Measurements from ENCODE around the gene JOSD1. TPM values are rescaled to one million over a fixed set of nuclear protein-coding genes. Genes with fewer than 3 reads are reported as not detected.
A peak's percentile ranks its signal among the peaks of the same experiment; 100 is the strongest.

Gene JOSD1
- total RNA-seq, 3 donors from 2014 or later, result 82.5 to 98.3 (median 87.9) TPM

DNA sequence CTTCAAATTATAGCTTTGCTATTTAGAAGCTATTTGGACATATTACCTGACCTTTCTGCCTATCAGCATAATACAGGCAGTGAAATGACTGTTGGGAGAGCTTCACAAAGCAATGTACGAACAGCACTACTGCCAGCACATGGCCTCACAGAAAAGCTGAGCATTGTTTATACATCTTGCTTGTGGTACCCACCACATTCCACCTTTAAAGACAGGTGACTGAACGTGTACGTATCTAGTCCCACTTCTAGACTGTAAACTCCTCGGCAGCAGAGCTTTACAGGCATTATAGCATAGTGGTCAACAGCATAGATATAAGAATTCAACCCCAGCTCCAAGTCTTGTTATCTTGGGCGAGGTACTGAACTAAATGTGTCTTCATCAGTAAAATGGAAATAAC is 1.6 kb downstream of the JOSD1 start:
- ATAC-seq, result no peak
- Histone ChIP-seq H3K36me3 (ENCODE audit: low read depth) (no peaks in the 10 kb centered on the region), H3K4me1 (ENCODE audit: low read depth) (peaks cover 45% of the 10 kb centered on the region), H3K9me3 (no peaks in the 10 kb centered on the region), H3K4me3 (no peak overlapping the region)
- TF ChIP-seq, protein P1, sequence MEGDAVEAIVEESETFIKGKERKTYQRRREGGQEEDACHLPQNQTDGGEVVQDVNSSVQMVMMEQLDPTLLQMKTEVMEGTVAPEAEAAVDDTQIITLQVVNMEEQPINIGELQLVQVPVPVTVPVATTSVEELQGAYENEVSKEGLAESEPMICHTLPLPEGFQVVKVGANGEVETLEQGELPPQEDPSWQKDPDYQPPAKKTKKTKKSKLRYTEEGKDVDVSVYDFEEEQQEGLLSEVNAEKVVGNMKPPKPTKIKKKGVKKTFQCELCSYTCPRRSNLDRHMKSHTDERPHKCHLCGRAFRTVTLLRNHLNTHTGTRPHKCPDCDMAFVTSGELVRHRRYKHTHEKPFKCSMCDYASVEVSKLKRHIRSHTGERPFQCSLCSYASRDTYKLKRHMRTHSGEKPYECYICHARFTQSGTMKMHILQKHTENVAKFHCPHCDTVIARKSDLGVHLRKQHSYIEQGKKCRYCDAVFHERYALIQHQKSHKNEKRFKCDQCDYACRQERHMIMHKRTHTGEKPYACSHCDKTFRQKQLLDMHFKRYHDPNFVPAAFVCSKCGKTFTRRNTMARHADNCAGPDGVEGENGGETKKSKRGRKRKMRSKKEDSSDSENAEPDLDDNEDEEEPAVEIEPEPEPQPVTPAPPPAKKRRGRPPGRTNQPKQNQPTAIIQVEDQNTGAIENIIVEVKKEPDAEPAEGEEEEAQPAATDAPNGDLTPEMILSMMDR (IDR thresholded peaks at IDR 0.05), result no peak
- no peak for DNase-seq
- intact Hi-C loops (cut with DNase I, micrococcal nuclease), result no loop called here

DNA sequence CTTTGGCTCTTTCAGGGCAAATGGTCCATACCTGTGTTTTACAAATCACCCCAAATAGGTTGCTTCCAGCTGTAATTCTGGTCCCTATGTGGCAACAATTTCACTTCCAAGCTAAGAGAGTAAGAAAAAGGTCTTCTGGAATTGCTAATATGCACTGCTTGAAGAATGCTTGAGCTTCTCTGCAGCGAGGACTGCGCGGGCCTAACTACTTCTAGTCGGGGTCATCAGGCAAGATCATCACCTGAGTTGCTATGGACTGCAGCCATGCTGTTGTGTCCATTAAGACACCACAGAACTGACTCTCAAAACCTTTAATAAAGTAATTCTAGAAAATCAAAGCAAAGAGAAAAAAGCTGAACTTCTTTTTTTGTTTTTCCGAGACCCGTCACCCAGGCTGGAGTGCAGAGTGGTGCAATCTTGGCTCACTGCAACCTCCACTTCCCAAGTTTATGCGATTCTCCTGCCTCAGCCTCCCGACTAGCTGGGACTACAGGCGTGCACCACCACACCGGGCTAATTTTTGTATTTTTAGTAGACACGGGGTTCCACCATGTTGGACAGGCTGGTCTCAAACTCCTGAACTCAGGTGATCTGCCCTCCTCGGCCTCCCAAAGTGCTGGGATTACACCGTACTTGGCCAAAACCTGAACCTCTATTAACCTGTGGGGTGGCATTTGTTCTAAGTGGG is 2.2 kb downstream of the JOSD1 start:
- H3K9me3 ChIP-seq, result no peaks in the 10 kb centered on the region
- H3K4me1 ChIP-seq (ENCODE audit: low read depth), result peaks cover 46% of the 10 kb centered on the region
- TF ChIP-seq, protein P1 (IDR thresholded peaks at IDR 0.05), result no peak
- no peak overlapping the region for H3K4me3 ChIP-seq
- H3K36me3 ChIP-seq (ENCODE audit: low read depth), result no peaks in the 10 kb centered on the region
- DNase-seq, result no peak
- intact Hi-C loops (cut with DNase I, micrococcal nuclease), result no loop called here
- no peak for ATAC-seq

DNA sequence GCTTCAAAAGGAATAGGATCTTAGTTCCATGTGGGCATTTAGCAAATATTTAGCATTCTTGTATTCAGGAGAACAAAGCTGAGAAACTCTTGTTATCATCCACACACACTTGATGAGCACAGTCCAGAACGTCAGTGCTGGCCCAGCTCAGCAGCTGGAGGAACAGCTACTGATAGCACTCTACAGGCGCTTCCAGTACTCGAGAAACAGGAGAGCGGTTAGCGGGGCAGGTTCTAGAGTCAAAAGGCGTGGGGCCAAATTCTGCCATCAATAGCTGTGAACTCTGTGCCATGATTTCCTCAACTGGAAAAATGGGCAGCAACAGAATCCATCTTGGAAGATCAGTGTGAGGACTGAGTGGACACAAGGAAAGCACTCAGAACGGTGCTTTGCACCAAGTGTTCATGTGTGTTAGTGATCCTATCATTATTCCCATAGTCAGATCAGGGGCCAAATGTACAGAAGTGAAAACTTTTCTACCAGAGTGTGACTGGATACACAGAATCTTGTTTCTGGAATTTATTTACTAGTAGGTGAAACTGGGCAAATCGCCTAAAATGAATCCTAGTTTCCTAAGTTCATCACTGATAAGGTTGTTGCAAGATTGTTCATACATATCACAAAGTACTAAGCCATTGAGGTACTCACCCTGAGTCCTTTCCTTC is 3.2 kb downstream of the JOSD1 start:
- H3K4me3 ChIP-seq, result no peak overlapping the region
- TF ChIP-seq, protein P1 (IDR thresholded peaks at IDR 0.05), result no peak
- DNase-seq (no peak), ATAC-seq (no peak)
- peaks cover 49% of the 10 kb centered on the region for H3K4me1 ChIP-seq (ENCODE audit: low read depth)
- no peaks in the 10 kb centered on the region for H3K36me3 ChIP-seq (ENCODE audit: low read depth)
- intact Hi-C loops (cut with DNase I, micrococcal nuclease), result no loop called here
- H3K9me3 ChIP-seq, result no peaks in the 10 kb centered on the region

DNA sequence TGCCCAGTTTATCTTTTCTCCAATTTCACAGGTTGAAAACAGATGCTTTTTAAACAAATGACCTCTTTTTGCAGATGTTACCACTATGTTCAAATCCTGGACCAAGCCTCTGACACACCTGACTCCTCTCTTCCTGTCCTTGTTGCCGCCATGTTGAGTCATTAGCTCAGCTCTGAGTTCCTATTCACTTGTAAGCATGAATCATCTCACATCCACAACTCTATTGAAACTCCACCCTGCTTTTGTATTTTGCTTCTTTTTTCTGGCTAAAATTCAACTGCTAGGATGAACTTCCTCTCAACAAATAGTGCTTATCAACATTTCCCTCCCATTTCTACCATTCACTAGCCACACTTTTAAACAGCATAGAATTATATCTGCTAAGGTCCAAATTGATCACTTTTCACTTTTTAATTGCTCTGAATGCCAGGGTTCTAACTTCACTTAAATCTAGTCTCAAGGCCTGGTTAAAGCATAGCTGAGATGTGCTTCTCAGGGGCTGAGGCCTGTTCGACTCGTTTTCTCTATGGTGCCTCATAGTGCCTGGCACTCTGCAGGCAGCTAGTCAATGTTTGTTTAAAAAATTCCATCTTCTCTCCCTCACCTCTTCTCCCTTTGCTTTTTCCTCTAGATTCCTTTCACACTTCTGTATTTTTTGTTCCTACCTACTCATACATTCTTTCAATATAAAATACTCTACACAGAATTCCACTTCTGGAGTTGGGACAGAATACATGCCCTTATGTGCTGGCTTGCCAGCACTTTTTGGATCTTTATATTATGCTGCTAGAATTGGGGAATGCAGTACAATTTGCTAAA is 3.9 kb downstream of the JOSD1 start:
- intact Hi-C loops (cut with DNase I, micrococcal nuclease), result no loop called here
- Histone ChIP-seq H3K9me3 (no peaks in the 10 kb centered on the region), H3K36me3 (ENCODE audit: low read depth) (no peaks in the 10 kb centered on the region), H3K4me3 (no peak overlapping the region), H3K4me1 (ENCODE audit: low read depth) (peaks cover 56% of the 10 kb centered on the region)
- ATAC-seq (peak; percentile 7), DNase-seq (no peak)
- TF ChIP-seq, protein P1 (IDR thresholded peaks at IDR 0.05), result no peak

DNA sequence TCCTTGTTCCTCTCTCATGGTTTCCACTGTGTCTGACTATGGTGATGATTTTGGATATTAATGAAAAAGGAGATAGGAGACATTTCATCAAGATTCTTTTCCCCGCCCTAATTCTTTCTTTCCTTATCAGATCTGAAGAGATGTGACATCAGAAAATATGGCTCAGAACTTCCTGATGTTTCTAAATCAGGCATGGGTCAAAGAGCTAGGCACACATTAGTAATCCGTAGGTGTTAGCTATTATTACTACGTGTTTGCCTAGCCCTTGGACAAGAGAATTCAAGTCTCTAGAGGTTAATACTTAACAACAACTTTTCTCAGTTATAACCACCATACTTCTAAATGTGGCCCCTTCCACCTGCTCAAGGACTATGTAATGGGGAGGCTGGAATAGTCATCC is 5.8 kb downstream of the JOSD1 start:
- DNase-seq, result no peak
- peaks cover 65% of the 10 kb centered on the region for H3K4me1 ChIP-seq (ENCODE audit: low read depth)

More for the DNA sequence above, 5.8 kb downstream of the JOSD1 start:
- Histone ChIP-seq H3K9me3 (no peaks in the 10 kb centered on the region), H3K4me3 (no peak overlapping the region), H3K36me3 (ENCODE audit: low read depth) (no peaks in the 10 kb centered on the region)
- peak; percentile 60 for ATAC-seq
- intact Hi-C loops (cut with DNase I, micrococcal nuclease), result no loop called here
- TF ChIP-seq, protein P1 (IDR thresholded peaks at IDR 0.05), result no peak
